GM19328 (cell line): ENCODE results near the gene WNT1.

ENCODE experiments used
- ATAC-seq: cut with Tn5 transposase; IDR thresholded peaks from one replicate; pipeline ENCODE4 v1.9.1; 2021; ENCODE audit warnings: mild to moderate bottlenecking, moderate library complexity; ENCODE audit not compliant: unreplicated experiment

WNT1 gene

DNA sequence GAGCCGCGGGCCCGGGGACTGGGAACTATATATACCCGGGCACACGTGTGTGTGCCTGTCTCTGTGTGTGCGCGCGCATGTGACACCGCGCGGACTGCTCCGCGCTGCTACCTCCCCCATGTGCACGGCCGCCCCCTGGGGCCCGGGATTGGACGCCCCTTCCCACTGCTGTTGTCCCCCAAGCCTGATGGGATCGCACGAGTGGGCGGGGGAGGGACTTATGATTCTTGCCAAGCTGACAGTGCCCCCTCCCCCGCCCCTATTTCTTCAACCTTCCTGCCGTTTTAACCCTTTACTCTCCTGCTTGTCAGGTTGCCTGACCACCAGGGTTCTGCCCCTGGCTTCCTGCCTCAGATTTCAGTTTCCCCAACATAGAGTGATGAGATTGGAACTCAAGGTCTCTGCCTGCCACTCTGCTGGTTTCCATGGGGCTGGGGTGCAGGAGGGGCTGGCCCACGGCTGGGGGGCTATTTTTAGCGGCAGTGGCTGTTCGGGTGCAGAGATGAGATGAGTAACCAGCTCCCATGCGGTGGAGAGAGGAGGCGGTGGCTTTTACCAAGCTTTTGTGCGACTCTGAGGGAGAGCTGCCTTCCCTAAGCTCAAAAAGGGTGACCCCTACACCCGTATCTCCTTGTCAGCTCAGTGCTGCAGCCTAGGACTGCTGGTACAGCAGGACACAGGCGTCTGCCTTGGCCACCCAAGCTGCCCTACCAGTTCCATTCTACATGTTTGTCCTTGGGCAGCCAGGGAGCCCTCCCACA, 21.4 kb downstream of the WNT1 start, which contains the start of gene DDN:
TSS of gene DDN (minus strand) at position 5 of the 761 bp plus-strand sequence. CDS start 88 bp downstream, outside the sequence.
- ATAC-seq = no peak

DNA sequence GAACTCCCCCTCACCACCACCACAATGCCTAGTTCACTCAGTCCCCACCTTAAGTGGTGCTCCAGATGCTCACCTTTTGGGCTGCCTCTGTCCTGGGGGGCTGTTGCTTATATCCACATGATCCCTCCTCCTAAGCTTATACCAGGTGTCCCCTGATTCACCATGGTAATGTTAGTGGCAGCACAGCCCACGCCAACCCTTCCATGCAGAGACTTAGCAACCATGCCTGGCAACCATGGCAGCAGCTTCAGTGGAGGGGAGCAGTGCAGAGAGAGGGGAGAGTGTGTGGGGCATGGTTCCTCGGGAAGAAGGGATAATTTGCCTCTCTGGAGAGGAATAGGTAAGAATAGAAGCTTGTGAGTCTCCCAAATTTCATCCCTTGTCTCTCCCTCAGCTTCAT, 22.2 kb downstream of the WNT1 start:
- no peak for ATAC-seq

DNA sequence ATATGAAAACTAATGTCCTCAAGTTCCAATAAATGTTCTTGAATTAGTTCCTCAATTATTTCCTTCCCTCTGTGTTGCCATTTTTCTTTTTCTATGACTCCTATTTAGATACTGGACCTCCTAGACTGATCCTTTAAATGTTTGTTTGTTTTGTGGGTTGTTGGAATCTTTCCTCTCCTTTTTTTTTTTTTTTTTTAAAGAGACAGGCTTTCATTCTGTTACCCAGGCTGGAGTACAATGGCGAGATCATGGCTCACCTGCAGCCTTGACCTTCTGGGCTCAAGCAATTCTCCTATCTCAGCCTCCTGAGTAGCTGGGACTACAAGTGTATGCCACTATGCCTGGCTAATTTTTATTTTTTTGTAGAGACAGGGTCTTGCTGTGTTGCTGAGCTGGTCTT, 30.8 kb downstream of the WNT1 start:
- no peak for ATAC-seq

DNA sequence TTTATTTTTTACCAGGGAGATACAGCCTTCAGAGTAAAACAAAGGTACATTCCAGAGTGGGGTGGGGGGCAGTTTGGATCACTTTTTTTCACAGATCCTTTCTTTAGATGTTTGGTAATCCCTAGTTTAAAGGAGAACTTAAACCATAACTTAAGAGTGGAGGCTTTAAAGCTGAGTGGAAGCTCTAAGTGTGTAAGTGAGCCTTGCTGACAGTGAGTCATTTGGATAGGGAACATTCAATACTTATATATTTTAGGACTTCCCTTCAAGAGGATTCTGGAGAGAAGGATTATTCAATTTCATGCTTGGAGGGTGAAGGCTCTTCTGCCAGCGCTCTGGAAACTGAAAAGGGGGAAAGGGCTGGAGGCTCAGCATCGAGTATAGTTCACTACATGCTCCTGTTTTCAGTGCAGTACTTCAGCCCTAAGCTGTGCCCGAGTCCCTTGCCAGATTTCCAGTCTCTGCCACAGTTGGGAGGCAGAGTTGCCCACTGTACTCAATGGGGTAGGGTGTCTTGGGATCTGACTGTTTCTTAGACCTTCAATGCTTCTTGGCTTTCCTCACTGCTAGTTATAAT, 32.1 kb downstream of the WNT1 start:
- ATAC-seq = no peak

DNA sequence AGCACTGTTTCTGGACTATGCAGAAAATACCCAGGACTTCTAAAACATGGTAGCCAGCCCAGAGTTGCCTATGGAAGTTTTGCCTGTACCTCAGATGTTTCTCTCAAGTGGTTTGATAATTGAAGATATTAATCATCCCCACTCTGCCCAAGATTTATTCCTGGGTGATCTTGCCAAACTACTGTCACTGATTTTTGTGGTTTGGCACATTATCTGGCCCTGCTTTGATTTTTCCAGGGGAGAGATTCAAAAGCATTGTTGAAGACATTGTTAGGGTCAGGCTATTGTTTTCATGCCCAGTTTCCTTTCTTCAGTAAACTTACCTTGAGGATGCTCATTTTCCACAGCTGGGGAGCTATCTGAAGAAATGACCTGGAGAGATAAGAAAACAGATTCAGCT, 34.6 kb downstream of the WNT1 start:
- no peak for ATAC-seq

DNA sequence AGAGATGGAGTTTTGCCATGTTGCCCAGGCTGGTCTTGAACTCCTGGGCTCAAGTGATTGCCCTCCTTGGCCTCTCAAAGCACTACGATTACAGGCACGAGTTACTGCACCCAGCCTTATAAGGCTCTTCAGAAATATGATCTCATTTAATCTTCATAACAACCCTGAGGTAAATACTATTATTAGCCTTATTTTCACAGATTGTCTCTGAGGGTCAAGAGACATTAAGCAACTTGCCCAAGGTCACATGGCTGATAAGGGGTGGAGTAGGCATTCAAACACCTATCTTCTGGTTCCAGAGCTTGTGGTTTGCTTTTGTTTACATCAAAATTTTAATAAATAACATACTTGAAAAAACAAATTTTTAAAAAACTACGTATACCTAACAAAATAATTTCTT, 35.3 kb downstream of the WNT1 start:
- no peak for ATAC-seq

DNA sequence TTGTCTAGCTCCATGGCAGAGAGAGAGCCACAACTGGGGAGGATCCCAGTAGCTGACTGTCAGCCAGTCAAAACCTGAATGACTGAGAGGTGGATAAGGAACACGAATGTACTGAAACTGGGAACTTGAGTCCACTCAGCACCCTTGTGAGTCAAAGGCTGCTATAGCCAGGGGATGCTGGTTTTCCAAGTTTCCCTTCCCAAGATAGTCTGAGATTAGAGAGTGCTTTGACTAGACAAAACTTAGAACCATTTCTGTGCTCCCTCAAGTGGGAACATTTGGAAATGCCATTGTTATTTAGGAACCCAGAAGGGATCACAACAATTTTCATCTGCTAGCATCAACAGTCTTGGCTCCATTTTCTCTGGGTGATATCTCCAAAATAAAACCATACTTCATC, 36.4 kb downstream of the WNT1 start:
- ATAC-seq = no peak

DNA sequence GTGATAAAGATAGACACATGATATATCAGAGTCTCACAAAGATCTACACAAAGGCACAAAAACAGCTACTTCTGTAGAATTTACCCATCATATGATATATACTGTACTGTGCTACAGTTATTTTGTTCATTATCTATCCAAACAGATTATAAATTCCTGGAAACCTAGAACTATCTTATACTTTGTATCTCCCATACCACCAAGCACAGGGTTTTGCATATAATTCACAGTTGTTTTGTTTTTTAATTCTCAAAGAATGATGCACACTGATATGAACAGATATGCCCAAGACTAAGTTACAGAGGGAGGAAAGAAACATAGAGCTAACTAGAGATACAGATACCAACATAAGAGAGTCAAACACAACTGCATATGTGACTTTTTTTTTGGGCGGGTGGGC, 37.1 kb downstream of the WNT1 start:
- ATAC-seq = no peak

DNA sequence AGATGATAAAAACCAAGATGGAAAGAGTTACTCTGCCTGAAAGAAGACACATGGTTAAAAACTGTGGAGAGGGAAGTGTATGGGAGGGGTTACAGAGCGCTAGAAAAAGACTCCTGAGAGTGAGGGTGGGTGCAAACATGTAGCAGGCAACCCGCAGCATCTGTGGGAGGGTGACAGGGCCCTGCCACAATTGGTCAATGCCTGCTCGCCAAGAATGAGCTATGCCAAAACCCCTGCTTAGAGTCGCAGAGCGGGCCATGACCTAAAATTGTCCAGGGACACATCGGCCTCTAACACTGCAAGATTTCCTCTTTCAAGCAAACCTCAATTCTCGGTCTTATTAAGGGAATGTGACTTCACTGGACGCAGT, 39.8 kb downstream of the WNT1 start:
- ATAC-seq = no peak

DNA sequence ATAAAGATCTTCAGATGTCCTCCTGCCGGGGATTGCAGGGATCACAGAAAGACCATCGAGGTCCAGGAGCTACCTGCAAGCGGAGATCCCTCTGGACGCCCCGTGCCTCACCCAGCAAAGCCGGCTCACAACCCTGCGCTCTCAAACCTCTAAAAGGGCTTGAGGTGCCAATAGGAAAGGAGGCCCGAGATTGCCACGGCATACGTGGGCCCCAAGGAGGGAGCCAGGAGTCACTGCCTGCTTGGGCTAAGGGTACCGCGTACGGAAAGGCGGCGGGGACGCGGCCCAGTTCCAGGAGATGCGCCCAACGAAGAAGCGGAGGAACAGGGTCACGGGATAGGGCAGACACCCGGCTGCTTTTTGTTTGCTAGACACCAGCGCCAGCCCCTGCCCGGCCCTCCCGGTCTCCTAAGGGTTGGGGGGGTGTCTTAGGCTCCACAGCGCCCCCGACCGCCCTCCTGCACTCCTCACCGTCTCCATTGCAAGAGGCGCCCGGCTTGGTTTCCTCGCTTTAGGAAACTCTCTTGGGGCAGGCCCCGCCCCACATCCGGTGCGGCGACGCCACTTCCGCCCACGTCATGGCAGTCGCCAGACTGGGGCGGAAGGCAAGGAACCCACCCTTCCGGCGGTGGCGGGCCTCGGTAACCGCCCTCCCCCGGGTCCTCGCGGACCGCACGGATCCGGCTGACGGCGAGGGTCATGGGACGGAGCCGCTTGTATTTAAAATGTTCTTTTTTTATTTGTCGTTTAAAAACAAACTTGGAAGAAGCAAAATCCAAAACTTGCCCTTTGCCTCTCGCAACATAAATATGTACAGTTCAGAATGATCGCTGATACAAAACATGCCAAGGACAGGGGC, 40.4 kb downstream of the WNT1 start, which contains the start of gene PRKAG1:
TSS of gene PRKAG1 (minus strand) at position 516 of the 859 bp plus-strand sequence. CDS start at position 480, 36 bp downstream.
- peak; percentile 85 for ATAC-seq

DNA sequence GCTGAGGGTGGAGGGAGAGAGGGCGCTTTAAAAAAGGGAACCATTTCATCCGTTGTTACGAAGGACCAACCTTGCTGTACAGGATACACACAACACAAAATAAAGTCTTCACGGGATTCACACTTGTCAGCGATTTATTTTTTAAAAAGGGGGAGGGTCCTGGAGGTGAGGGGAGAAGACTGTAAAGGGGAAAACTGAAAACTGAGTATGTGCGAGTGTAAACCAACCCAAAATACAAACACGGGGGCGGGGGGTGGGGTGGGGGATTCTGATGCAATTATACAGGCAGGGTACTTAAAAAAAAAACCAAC, 41.0 kb downstream of the WNT1 start:
- no peak for ATAC-seq

DNA sequence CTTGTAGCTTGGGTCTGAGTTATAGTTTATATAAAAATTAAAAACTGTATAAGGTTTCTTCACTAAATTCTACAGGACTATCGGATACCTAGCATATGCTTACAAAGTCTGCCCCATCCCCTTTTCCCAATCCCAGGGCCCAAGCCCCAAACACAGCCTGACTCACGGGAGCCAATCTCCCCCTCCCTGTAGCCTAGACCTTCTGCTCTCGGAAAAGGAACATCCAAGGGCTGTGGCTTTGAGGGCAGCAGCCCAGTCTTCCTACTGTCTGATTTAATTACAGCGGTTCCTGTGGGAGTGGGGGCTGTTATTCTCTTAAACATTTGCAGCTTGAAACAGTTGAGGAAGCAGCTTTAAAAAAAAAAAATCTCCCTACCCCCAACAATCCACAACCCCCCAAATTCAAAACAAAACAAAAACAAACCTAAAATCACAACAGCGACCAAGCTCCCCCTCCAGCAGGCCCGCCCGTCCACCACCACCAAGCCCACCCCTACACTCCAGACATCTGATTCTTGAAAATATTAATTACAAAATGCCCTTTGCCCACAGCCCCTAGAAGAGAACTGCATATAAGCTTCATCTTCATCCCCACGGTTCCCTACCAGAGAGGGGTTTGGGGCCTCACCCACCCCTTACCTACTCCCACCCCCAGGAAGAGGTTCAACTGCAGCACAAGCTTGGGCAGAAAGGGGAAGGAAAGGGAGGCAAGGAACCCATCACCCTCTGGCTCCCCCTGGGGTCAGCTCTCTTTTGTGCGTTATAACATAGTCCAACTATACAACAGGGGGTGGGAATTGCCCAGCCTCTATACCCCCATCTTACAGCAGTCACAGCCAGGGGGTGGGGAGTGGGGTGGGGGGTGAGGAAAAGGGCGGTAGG, 41.6 kb downstream of the WNT1 start:
- no peak for ATAC-seq

DNA sequence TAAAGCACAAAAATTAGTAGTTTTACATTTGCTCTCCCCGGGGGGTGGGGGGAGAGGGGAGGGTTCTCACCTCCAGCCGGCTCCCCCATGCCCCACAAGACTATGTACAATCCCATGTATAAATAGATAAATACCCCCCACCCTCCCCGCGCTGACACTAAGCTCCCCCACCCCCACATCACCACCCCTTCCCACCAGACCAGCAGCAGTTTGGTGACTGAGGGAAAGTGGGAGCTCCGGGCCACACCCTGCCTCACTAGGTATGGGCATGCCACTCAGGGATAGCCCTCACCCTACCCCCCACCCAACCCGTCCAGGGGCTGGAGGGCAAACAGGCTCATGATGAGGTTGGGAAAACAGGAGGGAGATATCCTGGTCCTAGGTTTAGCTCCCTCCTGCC, 42.3 kb downstream of the WNT1 start:
- no peak for ATAC-seq

DNA sequence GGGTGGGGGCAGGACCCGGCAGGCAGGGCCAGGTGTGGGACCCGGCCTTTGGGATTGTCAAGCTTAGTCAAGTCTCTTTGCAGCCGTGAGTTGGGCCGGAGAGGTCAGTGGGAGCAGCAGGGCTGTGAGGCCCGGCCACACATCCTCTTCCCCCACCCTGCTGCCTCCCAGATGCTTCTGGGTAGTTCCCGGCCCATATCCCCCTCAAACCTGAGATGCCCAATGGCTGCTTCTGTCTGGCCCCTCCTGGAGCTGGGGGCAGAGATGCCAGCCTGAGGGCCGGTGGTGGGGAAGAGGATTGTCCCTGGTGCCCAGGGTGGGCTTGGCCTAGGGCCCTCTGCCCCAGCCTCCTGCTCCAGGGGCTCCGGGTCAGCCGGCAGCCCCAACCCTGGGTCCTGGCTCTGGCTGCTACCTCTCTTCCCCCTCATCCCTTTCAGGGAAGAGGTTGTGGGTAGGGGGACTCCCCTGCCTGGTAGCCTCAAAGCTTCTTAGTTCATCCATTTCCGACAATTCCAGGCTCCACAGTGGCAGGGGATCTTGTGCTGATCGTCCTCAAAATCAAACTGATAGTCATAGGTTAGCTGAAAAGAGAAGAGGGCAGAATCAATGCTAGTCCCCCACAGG, 43.3 kb downstream of the WNT1 start:
- no peak for ATAC-seq

DNA sequence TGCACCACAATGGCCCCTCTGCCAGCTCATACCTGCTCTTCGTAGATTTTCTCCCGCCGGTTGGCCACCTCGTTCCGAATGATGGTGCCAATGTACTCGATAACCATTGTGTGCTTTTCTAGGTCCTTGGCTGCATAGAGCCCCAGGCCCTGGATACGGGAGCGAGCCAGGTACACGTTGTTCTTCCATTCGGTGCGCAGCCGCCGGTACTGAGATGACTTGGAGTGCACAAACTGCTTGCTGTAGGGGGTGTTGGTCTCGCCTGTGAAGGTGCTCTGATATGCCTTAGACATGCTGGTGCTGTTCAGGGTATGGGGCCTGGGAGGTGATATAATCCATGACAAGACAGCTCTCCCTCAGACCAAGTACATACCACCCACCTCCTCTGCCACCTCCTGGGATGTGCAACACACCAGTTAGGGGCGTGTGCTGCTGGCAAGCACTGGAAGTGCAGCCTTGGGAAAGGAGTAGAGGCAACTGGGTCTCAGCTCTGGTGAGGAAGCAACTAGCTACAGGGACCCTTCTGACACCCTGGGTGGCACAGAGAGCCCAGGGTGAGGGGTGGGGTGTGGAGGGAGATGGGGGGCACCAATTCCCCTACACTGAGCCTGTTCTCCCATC, 44.5 kb downstream of the WNT1 start:
- ATAC-seq = no peak

DNA sequence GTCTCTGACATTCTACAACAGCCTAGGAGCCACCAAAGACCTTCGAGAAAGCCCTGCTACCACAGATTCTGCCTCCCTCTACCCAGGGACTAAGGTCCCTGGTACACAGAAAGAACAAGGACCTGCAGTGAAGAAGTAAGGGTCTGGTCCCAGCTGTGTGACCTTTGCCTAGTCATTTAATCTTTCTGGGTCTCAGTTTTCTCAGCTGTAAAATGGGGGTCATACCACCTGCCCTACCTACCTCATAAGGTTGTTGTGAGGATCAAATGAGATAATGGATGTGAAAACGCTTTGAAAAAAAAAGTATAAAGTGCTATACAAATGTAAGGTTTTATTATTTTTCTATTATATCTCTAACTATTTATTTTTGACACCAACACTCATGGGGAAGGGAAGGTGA, 45.7 kb downstream of the WNT1 start:
- ATAC-seq = no peak

DNA sequence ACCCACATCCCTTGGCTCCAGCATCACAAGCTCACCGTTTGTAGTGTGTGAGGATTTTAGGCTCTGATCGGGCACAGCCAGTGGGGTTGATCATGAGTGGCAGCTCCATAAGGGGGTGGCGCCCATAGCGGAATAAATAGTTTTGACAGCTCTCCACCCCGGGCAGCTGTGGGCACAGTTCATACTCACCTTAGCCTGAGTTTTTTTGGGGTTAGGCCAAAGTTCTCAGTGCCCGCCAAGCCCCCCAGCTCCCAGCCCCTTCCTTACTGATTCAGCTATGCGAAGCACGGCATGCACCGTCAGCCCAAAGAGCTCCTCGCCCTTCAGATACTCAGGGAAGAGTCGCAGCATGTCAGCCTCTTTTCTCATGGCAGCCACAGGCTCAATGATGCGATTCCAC, 46.4 kb downstream of the WNT1 start:
- ATAC-seq = no peak

DNA sequence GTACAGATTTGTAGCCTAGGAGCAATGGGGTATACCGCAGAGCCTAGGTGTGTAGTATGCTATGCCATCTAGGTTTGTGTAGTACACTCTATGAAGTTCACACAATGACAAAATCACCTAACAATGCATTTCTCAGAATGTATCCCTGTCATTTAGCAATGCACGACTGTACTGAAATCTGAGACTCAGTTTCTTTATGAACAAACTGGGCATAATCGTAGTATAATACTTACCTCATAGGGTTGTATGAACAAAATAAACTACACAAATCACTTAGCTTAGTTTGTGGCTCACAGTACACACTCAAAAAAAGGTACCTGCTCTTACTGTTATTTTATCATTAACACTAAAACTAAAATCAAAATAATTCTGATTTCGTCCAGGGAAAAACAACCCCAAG, 47.3 kb downstream of the WNT1 start:
- ATAC-seq = no peak

DNA sequence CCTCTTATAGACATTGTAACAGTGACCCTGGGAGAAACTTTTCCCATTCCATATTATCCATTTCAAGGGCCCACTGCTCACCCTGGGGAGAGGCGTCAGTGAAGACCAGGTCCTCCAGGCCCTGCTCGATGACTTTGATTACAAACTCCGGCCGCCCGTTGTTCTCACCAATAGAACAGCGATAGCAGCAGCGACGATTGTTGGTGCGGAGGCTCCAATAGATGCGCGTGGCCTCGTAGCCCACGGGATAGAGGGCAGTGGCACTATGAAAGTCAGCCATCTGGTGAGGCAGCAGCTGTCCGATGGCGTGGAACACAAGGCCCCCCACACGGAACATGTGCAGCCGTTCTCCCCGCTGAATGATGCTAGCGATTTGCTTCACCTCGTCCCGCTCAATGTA, 48.0 kb downstream of the WNT1 start:
- no peak for ATAC-seq
